ENCODE measurements around the gene YPEL2.

DNA sequence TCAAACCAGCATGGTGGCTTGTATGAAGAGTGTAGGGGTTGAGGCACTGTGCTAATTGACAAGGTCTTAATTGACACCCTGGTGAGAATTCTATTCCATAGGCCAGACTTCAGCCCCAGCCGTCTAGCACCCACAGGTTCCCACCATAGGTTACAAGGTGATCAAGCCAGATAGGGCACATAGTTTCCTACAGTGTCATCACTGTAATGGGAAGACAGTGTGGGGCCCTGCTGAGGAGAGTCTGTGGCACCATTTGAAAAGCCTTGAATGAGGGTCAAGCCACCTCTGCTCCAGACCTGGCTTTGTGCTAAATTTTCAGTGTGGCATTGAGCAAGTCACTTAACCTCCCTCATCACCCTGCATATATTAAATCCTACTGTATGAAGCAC is 36.2 kb downstream of the YPEL2 start:
- no peak for TF ChIP-seq EZH2phosphoT487 (conservative IDR thresholded peaks at IDR 0.05; ENCODE audit: low read length)
- TF ChIP-seq, protein P1, sequence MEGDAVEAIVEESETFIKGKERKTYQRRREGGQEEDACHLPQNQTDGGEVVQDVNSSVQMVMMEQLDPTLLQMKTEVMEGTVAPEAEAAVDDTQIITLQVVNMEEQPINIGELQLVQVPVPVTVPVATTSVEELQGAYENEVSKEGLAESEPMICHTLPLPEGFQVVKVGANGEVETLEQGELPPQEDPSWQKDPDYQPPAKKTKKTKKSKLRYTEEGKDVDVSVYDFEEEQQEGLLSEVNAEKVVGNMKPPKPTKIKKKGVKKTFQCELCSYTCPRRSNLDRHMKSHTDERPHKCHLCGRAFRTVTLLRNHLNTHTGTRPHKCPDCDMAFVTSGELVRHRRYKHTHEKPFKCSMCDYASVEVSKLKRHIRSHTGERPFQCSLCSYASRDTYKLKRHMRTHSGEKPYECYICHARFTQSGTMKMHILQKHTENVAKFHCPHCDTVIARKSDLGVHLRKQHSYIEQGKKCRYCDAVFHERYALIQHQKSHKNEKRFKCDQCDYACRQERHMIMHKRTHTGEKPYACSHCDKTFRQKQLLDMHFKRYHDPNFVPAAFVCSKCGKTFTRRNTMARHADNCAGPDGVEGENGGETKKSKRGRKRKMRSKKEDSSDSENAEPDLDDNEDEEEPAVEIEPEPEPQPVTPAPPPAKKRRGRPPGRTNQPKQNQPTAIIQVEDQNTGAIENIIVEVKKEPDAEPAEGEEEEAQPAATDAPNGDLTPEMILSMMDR (IDR thresholded peaks at IDR 0.05; ENCODE audit: insufficient read depth, low read length, poor library complexity, severe bottlenecking) = no peak

Measured in SU-DHL-6 (cell line).